HFF-Myc (cell line): Measurements from ENCODE around the gene ATP8B3.
A peak's percentile ranks its signal among the peaks of the same experiment; 100 is the strongest.

ENCODE experiments used
- DNase-seq: peaks from one replicate; pipeline ENCODE4 v3.0.0-alpha.2; 2011; ENCODE audit warnings: low read depth; ENCODE audit errors: extremely low read depth
- H3K4me3 ChIP-seq: replicated peaks from 2 replicates; pipeline ENCODE4 v1.5.1; 2011; ENCODE audit warnings: low read depth, mild to moderate bottlenecking, control low read depth, low read length
- CTCF ChIP-seq: IDR thresholded peaks from 2 replicates; pipeline ENCODE4 v1.5.1; 2012; ENCODE audit warnings: mild to moderate bottlenecking, low read depth, low read length, control low read depth; ENCODE audit errors: missing control alignments

Gene ATP8B3

GRCh38 chr19:1825909-1826556 is 14.0 kb upstream of the ATP8B3 start:
- no peak for DNase-seq
- no peak overlapping the region for H3K4me3 ChIP-seq
- peak; percentile 95 for TF ChIP-seq CTCF

- TF ChIP-seq CTCF: no peak
- no peak overlapping the region for H3K4me3 ChIP-seq
- DNase-seq: no peak
These were observed 12.2 kb upstream of the ATP8B3 start for GRCh38 chr19:1824252-1824622.

- no peak overlapping the region for H3K4me3 ChIP-seq
- TF ChIP-seq CTCF: no peak
- no peak for DNase-seq
These were observed 11.6 kb upstream of the ATP8B3 start for GRCh38 chr19:1823539-1824251.

- DNase-seq: no peak
- TF ChIP-seq CTCF: no peak
- H3K4me3 ChIP-seq: no peak overlapping the region
These were observed 10.9 kb upstream of the ATP8B3 start for GRCh38 chr19:1823020-1823419.

- H3K4me3 ChIP-seq: no peak overlapping the region
- DNase-seq: no peak
- TF ChIP-seq CTCF: no peak
These were observed 10.1 kb upstream of the ATP8B3 start for GRCh38 chr19:1822210-1822609.

- DNase-seq: no peak
- TF ChIP-seq CTCF: no peak
- no peak overlapping the region for H3K4me3 ChIP-seq
These were observed 7.5 kb upstream of the ATP8B3 start for GRCh38 chr19:1819341-1820255.
